Neutrophil (primary cell): ENCODE data around the gene CEP57.

Source experiments
- H3K27ac ChIP-seq: fragments of 200-600 bp; sonication (generic); 2 replicates; pipeline ENCODE4 v1.5.1; 2016; ENCODE audit warnings: mild to moderate bottlenecking, moderate library complexity
- H3K27me3 ChIP-seq: fragments of 200-600 bp; sonication (generic); 2 replicates; pipeline ENCODE4 v1.6.0; 2016; ENCODE audit warnings: mild to moderate bottlenecking
- H3K36me3 ChIP-seq: fragments of 200-600 bp; sonication (generic); 2 replicates; pipeline ENCODE4 v1.5.1; 2017
- H3K4me1 ChIP-seq, 2 experiments: fragments of 200-600 bp in 1 of 2; sonication (generic) in 1 of 2; 1 replicate in 1 of 2; 2 replicates in 1 of 2; pipeline versions ENCODE4 v1.5.1 to v1.6.1; 2013 to 2016; ENCODE audit warnings: low read depth in 1 of 2, low read length in 1 of 2, mild to moderate bottlenecking in 1 of 2, moderate library complexity in 1 of 2; ENCODE audit not compliant: control insufficient read depth in 1 of 2, insufficient read depth in 1 of 2
- H3K4me3 ChIP-seq, 2 experiments: fragments of 200-600 bp in 1 of 2; sonication (generic) in 1 of 2; 1 replicate in 1 of 2; 2 replicates in 1 of 2; pipeline ENCODE4 v1.5.1; 2013 to 2016; ENCODE audit warnings: low read depth in 1 of 2, low read length in 1 of 2, mild to moderate bottlenecking in 1 of 2, moderate library complexity in 1 of 2
- H3K9me3 ChIP-seq: fragments of 200-600 bp; sonication (generic); 2 replicates; pipeline ENCODE4 v1.5.1; 2016
- CTCF ChIP-seq: fragments of 200-600 bp; sonication (generic); IDR thresholded peaks from 2 replicates; pipeline ENCODE4 v1.5.1; 2016; ENCODE audit warnings: antibody characterized with exemption

CEP57 gene

GRCh38 chr11:95795627-95796295 lies 5.5 kb downstream of the CEP57 start:
- H3K27ac ChIP-seq, result no peak overlapping the region
- no peaks in the 10 kb centered on the region for H3K27me3 ChIP-seq
- H3K9me3 ChIP-seq, result no peaks in the 10 kb centered on the region
- TF ChIP-seq CTCF, result no peak
- peaks cover 10 to 12% of the 10 kb centered on the region in 2 experiments for H3K4me1 ChIP-seq
- no peak overlapping the region for H3K4me3 ChIP-seq
- peaks cover 17% of the 10 kb centered on the region for H3K36me3 ChIP-seq

- H3K27me3 ChIP-seq, result no peaks in the 10 kb centered on the region
- peaks cover 21% of the 10 kb centered on the region for H3K36me3 ChIP-seq
- H3K4me3 ChIP-seq, result no peak overlapping the region
- TF ChIP-seq CTCF, result no peak
- H3K9me3 ChIP-seq, result no peaks in the 10 kb centered on the region
- H3K27ac ChIP-seq, result no peak overlapping the region
- peaks cover 3 to 5% of the 10 kb centered on the region in 2 experiments for H3K4me1 ChIP-seq
These were observed 6.2 kb downstream of the CEP57 start for GRCh38 chr11:95796501-95796900.

- no peak overlapping the region for H3K27ac ChIP-seq
- no peaks in the 10 kb centered on the region for H3K4me1 ChIP-seq
- no peaks in the 10 kb centered on the region for H3K27me3 ChIP-seq
- H3K4me3 ChIP-seq, result no peak overlapping the region
- H3K36me3 ChIP-seq, result peaks cover 36% of the 10 kb centered on the region
- no peaks in the 10 kb centered on the region for H3K9me3 ChIP-seq
- TF ChIP-seq CTCF, result no peak
These were observed 9.2 kb downstream of the CEP57 start for GRCh38 chr11:95799546-95799945.

- Histone ChIP-seq H3K36me3 (peaks cover 42% of the 10 kb centered on the region), H3K27me3 (no peaks in the 10 kb centered on the region), H3K4me1 (no peaks in the 10 kb centered on the region), H3K4me3 (no peak overlapping the region), H3K9me3 (no peaks in the 10 kb centered on the region), H3K27ac (no peak overlapping the region)
- TF ChIP-seq CTCF, result no peak
These were observed 10.1 kb downstream of the CEP57 start for GRCh38 chr11:95800438-95800837.

- Histone ChIP-seq H3K27ac (no peak overlapping the region), H3K36me3 (peaks cover 53% of the 10 kb centered on the region), H3K4me1 (no peaks in the 10 kb centered on the region), H3K4me3 (no peak overlapping the region), H3K9me3 (no peaks in the 10 kb centered on the region), H3K27me3 (no peaks in the 10 kb centered on the region)
- no peak for TF ChIP-seq CTCF
These were observed 12.5 kb downstream of the CEP57 start for GRCh38 chr11:95802806-95803205.

GRCh38 chr11:95803973-95804372 lies 13.7 kb downstream of the CEP57 start:
- no peak for TF ChIP-seq CTCF
- no peak overlapping the region for H3K4me3 ChIP-seq
- no peaks in the 10 kb centered on the region for H3K4me1 ChIP-seq
- peaks cover 52% of the 10 kb centered on the region for H3K36me3 ChIP-seq
- no peak overlapping the region for H3K27ac ChIP-seq
- H3K27me3 ChIP-seq, result no peaks in the 10 kb centered on the region
- no peaks in the 10 kb centered on the region for H3K9me3 ChIP-seq
